HG02852 (cell line): Measurements from ENCODE around the gene LTA.
A peak's percentile ranks its signal among the peaks of the same experiment; 100 is the strongest.

Experiments
- ATAC-seq: cut with Tn5 transposase; IDR thresholded peaks from one replicate; pipeline ENCODE4 v1.9.1; 2021; ENCODE audit warnings: mild to moderate bottlenecking, moderate library complexity; ENCODE audit not compliant: unreplicated experiment

Gene LTA

GRCh38 chr6:31568537-31568961 lies 3.5 kb upstream of the LTA start:
- ATAC-seq: peak; percentile 54

DNA sequence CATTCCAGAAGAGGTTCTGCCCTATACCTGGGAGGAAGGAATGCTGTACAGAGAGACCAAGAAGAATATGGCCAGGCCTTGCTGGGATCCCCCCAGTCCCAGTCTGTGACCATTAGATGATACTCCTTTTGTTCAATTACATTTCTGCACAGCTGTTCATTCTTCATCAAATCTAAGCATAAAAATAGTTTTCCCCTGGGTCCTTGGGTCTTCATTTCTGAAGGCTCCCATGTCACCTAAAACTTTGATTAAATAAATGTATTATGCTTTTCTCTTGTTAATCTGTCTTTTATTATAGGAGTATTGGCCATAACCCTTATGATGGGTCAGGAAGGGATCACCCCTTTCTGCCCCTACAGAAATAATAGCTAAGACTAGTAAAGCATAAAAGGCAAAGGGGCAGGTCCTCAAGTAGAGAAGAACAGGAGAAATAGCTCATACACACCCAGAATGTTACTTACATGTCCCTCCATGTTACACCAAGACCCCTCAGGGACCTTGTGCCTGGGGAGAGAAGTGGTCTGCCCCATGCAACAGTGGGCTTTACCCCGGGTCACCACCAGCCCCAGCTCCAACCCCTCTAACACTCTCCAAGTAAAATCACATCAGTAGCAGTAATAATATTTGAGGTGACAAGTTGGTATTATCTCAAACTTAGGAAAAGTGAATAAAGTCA lies 2.1 kb upstream of the LTA start:
- ATAC-seq: no peak

GRCh38 chr6:31573239-31574105 lies 1.4 kb downstream of the LTA start:
- no peak for ATAC-seq

- ATAC-seq: no peak
Observed at GRCh38 chr6:31574106-31575061, 2.3 kb downstream of the LTA start.

- no peak for ATAC-seq
Observed at GRCh38 chr6:31575335-31575901, 3.3 kb downstream of the LTA start, which contains the start of gene TNF. Gene TNF (plus strand): TSS chr6:31575565. CDS start chr6:31575742, 177 bp downstream.

DNA sequence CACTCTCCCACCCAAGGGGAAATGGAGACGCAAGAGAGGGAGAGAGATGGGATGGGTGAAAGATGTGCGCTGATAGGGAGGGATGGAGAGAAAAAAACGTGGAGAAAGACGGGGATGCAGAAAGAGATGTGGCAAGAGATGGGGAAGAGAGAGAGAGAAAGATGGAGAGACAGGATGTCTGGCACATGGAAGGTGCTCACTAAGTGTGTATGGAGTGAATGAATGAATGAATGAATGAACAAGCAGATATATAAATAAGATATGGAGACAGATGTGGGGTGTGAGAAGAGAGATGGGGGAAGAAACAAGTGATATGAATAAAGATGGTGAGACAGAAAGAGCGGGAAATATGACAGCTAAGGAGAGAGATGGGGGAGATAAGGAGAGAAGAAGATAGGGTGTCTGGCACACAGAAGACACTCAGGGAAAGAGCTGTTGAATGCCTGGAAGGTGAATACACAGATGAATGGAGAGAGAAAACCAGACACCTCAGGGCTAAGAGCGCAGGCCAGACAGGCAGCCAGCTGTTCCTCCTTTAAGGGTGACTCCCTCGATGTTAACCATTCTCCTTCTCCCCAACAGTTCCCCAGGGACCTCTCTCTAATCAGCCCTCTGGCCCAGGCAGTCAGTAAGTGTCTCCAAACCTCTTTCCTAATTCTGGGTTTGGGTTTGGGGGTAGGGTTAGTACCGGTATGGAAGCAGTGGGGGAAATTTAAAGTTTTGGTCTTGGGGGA lies 4.0 kb downstream of the LTA start:
- no peak for ATAC-seq

GRCh38 chr6:31576897-31577578 lies 4.9 kb downstream of the LTA start:
- no peak for ATAC-seq

GRCh38 chr6:31577579-31577966 lies 5.5 kb downstream of the LTA start:
- no peak for ATAC-seq

- ATAC-seq: no peak
Observed at GRCh38 chr6:31578184-31579118, 6.4 kb downstream of the LTA start.

DNA sequence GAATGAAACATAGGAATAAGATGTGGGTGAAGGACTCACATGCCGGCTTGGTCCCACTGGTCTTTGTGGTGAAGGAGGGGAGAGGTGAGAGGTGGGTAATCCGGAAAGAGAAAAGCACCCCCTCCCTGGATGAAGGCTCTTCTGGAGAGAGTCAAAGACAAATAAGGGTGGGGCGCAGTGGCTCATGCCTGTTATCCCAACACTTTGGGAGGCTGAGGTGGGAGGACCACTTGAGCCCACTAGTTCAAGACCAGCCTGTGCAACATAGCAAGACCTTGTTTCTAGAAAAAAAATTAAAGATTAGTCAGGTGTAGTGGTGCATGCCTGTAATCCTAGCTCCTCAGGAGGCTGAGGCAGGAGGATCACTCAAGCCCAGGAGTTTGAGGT lies 7.0 kb downstream of the LTA start:
- ATAC-seq: no peak

DNA sequence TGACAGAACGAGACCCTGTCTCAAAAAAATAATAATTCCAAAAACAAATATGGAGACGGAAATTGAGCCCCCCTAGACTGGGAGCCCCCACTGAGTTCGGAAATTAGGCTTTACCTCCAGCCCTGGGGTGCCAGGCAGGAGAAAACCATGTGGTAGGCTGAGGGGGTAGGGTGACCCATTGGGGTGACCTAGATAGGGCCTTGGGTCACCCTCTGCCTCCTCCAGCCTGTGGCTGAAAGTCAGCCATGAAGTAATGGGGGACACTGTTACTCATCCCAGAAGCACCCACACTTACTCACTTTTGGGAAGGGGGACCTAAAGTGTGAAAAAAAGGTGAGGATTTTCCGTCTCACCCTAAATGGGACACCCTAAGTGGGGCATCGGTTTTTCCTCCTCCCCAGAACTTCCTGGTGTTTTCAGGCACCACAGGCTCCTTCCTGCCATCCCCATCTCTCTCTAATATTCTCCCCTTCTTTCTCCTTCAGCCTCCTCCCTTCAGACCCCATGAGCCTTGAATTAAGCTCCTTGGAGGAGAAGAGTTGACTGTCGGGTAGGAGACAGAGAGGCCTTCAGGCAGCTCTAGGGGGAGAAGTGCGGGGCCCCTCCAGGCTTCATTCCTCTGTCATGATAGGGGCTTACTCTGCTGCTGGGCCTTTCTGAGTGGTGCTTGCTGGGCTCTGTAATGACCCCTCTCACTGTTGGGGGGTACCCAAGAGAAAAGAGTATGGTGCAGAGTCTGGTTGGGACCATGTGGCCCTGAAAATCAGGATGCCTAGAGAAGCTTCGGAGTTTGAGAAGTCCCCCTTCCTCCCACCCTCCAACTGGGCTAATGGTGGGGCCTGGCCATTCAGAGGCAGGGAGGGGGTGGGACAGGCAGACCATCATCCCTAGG lies 7.7 kb downstream of the LTA start:
- no peak for ATAC-seq

DNA sequence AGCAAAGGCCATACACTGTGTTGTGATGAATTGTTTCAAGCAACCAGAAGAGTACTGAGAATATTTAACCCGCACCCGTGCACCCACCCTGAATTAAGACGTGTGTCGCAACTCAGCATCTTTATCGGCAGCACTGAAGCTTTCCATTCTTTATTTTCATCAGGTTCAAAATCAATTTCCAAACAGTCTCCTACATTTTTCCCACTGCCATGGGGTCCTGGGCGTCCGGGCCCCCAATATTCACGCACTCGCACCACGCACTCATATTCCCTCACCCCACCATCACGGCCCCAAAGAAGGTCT lies 8.3 kb downstream of the LTA start:
- no peak for ATAC-seq

GRCh38 chr6:31580807-31581433 lies 8.8 kb downstream of the LTA start:
- ATAC-seq: peak; percentile 49

DNA sequence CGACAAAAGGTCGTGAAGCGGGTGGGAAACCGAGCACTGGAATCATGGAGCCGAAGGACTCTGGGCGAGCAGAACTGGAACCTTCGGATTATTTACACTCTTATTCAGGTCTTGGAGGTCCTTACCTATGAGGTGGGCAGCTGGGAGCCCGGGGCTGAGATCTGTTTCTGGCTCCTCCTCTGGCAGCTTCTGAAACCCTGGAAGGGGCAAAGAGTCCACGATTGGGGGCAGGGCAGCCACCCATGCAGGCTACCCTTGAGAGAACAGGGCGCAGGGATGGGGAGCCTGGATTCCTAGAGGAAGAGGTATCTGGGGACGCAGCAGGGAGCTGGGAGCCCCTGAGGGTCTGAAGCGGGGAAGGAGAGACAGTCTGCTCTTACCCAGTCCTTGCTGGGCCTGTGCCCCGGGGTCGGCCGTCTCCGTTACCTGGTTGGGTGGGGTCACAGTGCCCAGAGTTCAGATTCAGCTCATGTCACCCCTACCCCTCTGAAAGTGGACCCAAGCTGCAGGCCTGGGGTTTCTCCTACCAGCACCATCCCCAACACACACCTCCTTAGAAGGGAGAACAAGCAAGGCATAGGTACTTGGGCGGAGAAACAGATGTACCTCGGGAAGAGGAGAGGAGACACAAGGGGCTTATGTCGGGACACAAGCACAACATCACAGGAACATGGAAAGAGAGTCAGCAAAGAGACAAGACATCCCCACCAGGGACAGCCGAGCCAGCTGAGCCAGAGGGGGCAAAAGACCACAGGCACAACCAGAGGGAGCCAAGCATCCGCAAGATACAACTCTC lies 9.5 kb downstream of the LTA start:
- no peak for ATAC-seq

- no peak for ATAC-seq
Observed at GRCh38 chr6:31582230-31582643, 10.1 kb downstream of the LTA start, which contains the start of gene LTB. Gene LTB (minus strand): TSS chr6:31582424. CDS start chr6:31582417, 7 bp downstream.

- no peak for ATAC-seq
Observed at GRCh38 chr6:31585491-31585890, 13.4 kb downstream of the LTA start.
